HL-60/S4 treated with retinoic acid at 250 ng/mL for 4 days and 3 days (cell line): ENCODE results near the gene SCNN1G.
"Not testable (repeated sequence)": the region's sequence is repeated elsewhere in the genome, so short reads cannot be mapped to it uniquely, and the experiment has no call there.

Experiments
- in situ Hi-C: fragments of 300-500 bp; cut with MboI; formaldehyde crosslinking; loops from 2 replicates; pipeline ENCODE4 v1.7.0; 2022; ENCODE audit warnings: low sequenced_read_pairs

The SCNN1G gene, protein sequence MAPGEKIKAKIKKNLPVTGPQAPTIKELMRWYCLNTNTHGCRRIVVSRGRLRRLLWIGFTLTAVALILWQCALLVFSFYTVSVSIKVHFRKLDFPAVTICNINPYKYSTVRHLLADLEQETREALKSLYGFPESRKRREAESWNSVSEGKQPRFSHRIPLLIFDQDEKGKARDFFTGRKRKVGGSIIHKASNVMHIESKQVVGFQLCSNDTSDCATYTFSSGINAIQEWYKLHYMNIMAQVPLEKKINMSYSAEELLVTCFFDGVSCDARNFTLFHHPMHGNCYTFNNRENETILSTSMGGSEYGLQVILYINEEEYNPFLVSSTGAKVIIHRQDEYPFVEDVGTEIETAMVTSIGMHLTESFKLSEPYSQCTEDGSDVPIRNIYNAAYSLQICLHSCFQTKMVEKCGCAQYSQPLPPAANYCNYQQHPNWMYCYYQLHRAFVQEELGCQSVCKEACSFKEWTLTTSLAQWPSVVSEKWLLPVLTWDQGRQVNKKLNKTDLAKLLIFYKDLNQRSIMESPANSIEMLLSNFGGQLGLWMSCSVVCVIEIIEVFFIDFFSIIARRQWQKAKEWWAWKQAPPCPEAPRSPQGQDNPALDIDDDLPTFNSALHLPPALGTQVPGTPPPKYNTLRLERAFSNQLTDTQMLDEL

DNA sequence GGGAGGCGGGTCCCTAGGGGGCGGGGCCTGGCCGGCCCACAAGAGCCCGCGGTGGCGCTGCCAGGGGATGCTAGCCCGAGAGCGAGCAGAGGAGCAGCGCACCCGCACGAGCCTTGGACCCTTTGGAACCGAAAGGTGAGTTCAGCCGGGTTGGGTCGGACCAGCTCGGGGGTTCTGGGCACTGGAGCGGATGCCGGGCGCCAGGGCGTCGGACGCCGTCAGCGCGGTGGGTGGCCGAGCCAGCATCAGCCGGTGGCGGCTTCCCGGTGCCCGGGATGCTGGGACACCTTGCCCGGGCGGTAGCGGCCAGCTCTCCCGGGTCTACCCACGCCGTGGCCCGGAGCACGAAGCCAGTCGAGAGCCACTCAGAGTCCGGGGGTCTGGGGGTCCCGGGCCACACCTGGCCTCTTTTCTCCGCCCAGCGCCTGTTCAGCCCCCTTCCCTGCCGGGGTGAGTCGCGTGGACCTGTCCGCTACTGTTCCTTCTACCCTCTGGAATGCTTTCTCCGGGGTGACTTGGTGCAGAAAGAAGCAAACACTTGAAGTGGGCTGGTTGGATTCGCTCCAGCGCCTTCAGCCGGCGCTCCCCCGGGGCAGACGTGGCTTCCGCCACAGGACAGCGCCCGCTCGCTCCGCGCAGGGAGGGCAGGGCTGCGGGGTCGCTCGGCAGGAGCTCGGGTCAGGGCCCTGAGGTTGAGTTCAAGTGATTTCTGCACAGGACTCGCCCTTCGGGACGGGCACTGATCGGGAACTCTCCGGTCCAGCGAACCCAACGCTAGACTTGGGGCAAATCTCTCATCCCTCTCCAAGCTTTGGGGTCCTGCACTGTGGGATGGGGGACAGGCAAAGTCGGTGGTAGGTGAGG lies at the start of gene SCNN1G:
SCNN1G (plus strand) TSS at position 67 of the 864 bp plus-strand sequence. CDS start 3,527 bp downstream, outside the sequence.
- in situ Hi-C loops: no loop called here

DNA sequence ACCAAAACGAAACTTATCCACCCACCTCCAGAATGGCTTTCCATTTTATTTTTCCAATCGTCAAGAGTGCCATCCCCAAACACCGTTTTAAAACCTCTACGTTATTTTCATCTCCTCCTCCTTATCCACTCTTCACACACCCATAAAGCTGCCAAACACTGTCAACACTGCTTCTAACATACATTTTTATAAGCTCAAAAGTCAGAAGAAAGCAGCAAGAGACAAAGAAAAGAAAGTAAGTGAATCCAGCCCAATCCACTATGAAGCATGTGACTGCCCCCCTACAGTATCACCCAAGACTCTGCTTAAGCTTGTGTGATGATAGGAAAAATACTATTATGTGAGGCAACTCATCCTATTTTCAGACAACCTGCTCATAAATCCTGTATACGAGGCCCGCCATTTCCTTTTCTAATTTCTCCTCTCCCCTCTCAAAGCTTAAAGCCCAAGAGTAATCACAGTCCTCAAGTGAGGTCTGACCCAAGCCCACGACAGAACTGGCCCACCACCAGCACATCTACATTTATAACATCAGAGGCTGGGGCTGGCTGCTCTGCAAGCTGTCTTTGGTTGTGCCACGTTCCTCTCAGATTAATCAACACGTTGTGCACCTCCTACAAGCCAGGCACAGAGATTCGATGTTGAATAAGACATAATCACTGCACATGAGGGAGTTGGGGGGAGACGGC lies 49.6 kb upstream of the SCNN1G start:
- in situ Hi-C loops: no loop called here

DNA sequence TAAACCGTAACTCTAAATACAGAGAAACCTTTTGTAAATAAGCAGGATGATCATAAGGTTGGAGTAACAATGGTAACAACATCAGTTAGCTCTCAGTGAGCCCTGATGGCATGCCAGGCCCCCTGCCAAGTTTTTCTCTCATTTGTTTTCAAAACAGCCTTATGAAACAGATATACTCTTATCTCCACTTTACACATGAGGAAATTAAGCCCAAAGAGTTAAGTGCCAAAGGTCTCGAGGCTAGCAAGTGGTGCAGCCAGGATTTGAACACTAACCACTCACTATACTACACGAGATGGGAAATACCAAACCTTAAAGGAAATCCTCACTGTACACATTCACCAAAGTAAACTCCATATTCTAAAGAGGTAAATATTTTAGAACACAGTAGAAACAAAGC lies 48.3 kb upstream of the SCNN1G start:
- in situ Hi-C loops: no loop called here

DNA sequence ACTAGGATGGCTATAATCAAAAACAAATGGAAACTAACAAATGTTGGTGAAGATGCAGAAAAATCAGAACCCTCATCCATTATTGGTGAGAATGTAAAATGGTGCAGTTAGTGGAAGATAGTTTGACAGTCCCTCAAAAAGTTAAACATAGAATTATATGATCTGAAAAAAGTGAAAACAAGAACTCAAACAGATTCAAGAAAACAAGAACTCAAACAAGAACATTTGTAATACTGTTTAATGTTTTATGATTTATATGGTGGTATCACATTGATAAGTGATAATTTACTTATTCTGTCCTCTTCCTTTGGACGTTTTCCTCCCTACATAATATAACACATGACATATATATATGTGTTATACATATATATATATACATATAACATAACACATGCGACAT lies 45.3 kb upstream of the SCNN1G start:
- in situ Hi-C loops: no loop called here

DNA sequence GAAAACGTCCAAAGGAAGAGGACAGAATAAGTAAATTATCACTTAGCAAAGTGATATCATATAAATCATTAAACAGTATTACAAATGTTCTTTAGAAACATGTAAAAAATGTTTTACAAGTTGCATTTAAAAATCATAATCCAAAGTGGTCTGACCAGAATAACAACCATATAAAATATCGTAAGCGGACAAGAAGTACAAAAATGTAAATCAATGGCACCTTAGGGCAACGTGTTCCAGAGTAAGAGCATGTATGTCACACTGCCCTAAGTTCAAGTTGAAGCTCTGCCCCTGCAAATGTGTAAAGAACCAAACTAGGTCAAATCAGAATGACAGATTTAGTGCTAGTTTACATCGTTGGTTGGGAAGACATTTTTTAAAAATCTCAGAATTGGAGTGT lies 44.7 kb upstream of the SCNN1G start:
- in situ Hi-C loops: no loop called here

DNA sequence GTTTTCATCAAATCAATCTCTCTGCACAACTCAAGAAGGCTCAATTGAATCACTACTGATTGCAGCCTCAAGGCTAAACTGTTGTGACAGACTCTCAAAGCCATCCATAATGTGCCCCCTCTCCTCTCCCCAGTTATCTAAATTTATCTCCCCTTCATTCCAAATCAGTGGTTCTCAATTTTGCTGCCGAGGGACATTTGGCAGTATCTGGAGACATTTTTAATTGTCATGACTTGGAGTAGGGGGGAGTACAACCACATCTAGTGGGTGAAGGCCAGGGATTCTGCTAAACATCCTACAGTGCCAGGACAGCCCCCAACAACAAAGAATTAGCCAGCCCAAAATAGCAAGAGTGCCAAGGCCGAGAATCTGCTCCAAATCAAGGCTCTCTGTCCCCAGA lies 42.4 kb upstream of the SCNN1G start:
- in situ Hi-C loops: no loop called here

DNA sequence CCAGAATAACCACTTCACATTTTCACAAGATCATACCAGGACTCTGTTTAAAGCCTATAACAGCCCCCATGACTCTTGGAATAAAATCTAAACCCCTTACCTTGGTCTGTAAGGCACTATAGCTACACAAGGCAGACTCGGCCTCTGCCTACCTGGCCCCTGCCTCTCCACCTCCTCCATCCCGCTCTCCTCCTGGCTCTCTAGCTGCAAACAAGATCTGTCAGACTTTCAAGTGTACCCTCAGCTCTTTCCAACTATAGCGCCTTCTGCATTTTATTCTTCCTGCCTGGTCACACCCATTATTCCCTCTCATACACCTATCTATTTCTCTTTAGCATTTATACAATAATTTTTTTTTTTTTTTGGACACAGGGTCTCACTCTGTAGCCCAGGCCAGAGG lies 41.5 kb upstream of the SCNN1G start:
- in situ Hi-C loops: no loop called here

DNA sequence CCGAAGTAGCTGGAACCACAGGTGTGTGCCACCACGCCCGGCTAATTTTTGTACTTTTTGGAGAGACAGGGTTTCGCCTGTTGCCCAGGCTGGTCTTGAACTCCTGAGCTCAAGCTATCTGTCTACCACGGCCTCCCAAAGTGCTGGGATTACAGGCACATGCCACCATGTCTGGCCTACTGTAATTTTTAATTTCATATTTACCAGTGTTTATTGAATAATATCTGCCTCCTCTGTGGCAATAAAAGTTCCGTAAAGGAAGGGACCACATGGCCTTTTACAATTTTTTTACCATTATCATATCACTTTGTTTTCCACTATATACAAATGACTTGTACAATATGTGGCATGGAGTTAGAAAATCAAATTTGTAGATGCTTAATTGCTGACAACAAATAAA lies 41.0 kb upstream of the SCNN1G start:
- in situ Hi-C loops: no loop called here

DNA sequence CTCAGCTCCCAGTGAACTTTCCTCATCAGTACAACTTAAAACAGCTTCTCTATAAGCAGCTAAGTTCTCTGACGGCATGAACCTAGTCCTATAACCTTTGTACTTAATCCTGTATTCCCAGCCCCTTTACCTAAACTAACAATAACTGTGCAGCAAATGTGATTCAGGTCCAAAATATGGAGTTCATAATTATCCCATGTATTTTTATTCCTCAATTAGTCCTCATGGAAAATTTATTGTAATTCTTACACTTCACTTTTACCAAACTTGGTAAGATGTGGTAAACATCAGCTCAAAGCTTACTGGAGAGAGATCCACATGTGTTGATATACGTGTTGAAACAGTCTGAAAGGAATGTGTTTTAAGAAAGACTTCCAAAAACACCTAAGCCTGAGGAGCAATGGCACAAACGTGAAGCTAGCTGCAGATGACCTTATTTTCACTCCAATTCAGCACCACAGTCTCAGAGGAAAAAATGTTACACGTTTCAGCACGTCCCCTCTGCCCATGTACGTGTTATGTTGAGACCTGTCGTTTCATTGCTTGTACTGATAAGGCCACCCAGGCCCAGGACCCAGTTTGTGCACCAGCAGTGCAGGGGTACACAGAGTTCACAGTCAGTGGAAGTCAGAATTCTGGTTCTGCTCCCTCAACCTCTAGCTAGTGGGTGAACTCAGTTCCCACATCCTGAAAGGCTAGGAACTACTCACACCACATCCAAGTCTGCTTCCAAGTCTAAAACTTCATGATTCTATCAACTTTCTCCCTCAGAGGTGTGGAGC lies 40.4 kb upstream of the SCNN1G start:
- in situ Hi-C loops: no loop called here

DNA sequence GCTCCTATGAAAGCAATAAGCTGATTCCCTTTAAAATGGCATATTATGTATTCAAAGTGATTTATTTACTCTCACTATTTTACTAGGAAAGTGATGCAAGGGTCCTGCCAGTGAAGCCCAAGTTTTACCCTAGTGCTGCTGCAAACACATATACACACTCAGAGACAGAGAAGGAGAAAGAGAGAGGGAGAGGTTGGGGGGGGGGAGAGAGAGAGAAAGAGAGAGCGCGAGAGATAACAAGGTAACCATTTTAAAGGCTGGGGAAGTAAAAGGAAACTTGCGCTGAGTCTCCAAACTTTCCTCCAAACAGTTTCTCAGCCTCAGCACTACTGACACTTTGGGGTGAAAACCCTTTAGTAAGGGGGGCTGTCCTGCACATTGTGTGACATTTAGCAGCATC lies 39.2 kb upstream of the SCNN1G start:
- in situ Hi-C loops: no loop called here

DNA sequence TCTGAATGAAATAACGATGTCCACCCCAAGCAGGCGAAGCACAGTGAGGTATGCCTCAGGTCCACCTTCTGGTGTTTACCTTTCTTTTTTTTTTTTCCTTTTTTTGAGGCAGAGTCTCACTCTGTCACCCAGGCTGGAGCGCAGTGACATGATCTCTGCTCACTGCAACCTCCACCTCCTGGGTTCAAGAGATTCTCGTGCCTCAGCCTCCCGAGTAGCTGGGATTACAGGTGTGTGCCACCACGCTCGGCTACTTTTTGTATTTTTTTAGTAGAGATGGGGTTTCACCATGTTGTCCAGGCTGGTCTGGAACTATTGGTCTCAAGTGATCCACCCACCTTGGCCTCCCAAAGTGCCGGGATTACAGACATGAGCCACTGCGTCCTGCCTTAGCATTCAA lies 38.2 kb upstream of the SCNN1G start:
- in situ Hi-C loops: not testable (repeated sequence)

DNA sequence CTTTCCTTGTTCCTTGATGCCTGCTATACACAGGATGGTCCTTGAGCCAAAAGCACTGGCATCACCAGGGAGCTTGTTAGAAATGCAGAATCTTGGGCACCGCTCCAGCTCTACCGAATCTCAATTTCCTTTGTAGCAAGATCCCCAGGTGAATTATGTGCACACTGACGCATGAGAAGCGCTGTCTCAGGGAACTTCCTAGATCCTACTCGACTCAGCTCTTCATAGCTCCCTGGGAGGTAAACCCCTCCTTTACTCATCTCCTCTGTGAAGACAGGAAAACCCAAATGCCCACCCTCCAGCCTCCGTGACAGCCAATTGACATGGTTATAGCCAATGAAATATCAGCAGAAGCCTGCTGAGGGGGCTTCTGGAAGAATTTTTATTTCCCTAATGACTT lies 37.4 kb upstream of the SCNN1G start:
- in situ Hi-C loops: no loop called here

DNA sequence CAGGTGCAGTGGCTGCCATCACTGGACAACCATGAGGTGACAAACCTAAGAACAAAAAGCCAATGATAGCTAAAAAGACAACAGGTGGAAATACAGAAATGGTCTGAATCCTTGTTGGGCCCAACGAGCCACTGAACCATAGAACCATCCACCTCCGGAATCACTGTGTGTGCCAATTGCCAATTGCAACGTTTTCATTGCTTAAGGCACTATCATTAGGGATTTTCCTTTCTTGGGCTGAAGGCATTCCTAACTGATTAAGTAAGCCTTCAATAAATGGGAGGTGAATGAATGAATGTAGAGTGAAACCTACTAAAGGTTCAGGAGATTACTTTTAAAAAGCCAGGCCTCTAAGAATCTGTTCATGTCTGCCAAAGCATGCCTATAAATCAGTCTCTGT lies 36.9 kb upstream of the SCNN1G start:
- in situ Hi-C loops: no loop called here

DNA sequence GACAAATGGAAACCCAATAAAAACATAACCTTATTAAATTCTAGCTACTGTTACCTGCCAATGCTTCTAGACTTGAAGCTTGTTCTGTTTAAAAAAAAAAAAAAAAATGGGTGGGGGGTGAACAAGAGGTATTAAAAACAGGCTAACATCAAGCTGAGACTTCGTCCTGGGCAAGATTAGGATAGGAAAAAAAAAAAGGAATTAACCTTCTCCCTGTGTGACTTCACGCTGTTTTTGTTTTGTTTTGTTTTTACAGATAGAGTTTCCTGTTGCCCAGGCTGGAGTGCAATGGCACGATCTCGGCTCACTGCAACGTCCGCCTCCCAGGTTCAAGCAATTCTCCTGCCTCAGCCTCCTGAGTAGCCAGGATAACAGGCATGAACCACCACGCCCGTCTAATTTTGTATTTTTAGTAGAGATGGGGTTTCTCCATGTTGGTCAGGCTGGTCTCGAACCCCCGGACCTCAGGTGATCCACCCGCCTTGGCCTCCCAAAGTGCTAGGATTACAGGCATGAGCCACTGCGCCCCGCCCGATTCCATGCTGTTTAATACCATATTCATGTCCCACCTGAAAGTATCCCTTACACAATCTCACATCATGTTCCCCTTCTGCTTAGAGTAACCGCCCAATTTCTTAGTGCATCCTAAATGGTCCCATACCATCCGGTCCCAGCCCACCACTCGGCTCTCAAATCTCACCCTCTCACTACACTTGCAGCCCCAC lies 35.5 kb upstream of the SCNN1G start:
- in situ Hi-C loops: no loop called here

DNA sequence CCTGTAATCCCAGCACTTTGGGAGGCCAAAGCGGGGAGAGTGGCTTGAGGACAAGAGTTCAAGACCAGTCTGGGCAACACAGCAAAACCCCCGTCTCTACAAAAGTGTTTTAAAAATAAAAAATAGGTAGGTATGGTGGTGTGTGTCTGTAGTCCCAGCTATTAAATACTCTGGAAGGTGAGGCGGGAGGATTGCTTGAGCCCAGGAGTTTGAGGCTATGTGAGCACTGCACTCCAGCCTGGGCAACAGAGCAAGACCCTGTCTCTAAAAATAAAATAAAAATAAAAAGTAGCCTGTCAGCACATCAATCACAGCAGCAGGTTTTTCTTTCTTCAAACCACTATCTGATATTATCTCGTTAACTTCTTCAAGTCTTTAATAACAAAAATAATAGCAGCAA lies 34.9 kb upstream of the SCNN1G start:
- in situ Hi-C loops: no loop called here

DNA sequence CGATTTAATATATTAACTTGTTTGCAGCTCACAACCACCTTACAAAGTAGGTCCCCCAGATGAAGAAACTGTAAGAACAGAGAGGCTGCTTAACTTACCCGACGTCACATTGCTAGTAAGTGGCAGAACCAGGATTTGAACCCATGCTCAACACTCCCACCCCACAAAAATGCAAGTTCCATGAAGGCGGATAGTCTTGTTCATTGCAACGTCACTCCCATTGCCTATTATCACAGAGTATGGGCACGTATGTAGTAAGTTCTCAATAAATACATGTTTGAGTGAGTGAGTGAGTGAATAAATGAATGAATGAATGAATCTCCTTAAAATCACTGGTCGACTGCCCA lies 34.4 kb upstream of the SCNN1G start:
- in situ Hi-C loops: no loop called here

DNA sequence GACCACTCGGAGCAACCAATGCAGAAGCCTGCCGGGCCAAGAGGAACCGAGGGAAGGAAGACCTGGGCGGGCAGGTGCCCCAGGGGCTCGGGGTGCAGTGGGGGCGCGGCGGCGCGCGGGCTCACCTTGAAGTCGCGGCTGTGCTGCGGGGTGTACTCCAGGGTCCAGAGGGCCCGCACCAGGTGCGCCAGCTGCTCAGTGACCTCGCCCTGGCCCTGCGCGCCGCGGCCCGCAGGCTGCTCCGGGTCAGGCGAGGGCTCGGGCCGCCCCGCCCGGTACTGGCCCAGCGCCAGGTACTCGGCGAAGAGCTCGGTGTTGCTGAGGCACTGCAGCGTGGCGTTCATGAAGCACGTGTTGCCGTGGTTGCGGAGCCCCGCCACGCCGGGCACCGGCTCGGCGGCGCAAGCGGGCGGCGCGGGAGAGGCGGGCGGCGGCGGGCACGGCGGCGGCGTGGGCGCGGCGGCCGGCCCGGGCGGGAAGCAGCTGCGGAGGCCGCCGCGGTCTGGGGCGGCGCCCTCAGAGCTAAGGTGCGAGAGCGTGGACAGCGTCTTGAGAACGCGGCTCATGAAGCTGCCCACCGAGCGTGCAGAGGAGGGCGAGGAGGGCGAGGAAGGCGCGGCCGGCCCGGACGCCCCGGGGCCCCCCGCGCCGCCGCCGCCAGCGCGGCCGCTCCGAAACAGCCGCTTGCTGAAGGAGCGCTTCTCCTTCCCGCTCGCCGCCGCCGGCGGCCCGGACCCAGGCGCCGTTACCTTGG lies 33.9 kb upstream of the SCNN1G start:
- in situ Hi-C loops: no loop called here

DNA sequence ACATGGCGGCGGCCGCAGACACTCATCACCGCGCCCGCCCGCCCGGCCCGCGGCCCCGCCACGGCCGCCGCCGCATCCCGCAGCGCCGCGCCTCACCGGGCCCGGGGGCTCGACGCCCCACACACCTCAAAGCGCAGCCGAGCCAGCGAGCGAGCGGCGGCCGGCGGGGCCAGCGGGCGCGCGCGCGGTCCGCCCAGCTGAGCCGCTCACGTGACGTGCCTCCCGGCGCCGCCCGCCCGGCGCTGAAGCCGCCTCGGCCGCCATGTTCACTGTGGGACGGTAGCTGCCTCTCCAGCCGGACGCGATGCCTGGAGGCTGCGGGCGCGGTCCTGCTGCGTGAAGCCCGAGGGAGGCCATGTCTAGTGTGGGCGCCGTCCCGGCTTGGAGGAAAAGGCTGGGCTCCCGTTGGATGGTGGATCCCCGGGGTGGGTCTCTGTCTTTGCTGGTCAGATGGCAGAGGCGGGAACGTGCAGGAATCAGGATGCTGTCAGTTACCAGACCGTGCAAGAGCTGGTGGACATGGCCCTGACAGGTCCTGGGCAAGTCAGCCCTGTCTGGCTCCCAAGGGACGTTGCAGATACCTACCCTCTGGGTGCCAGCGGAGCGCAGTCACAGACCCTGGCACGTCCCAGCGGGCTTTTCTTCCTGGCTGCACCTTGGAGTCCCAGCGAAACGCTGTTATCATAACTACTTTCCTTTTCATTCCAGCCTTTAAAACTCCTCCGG lies 33.1 kb upstream of the SCNN1G start, which contains the start of gene USP31:
USP31 (minus strand) TSS at position 186 of the 726 bp plus-strand sequence; CDS start at position 4, 182 bp downstream.
- in situ Hi-C loops: no loop called here
